ENCODE data around the gene INS.
"Not testable (repeated sequence)": the region's sequence is repeated elsewhere in the genome, so short reads cannot be mapped to it uniquely, and the experiment has no call there.

INS gene

DNA sequence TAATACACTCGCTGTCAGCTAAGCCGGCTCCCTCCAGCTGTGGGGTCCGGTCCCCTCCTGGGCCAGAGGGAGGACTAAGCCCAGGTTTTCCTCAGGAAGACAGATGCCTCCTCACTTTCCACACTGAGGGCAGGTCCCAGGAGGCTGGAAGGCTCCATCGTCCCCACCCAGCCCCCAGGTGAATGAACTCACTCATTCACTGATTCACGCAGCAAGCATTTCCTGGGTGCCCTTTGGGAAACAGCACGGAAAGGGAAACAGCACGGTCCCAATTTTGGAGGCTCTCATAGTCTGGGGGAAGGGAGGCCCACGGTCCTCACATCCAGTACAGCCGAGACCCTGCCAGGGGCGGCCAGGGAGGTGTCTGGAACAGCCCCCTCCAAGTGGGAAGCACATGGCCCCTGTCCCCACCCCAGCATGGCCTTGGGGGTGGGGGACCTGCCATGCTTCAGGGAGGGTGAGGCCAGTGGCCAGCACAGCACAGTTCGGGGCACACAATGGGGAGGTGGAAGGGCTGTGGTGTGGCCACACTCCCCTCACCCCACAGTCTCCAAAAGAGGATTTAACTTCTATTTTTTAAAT lies 19.9 kb upstream of the INS start:
- no peak for DNase-seq

DNA sequence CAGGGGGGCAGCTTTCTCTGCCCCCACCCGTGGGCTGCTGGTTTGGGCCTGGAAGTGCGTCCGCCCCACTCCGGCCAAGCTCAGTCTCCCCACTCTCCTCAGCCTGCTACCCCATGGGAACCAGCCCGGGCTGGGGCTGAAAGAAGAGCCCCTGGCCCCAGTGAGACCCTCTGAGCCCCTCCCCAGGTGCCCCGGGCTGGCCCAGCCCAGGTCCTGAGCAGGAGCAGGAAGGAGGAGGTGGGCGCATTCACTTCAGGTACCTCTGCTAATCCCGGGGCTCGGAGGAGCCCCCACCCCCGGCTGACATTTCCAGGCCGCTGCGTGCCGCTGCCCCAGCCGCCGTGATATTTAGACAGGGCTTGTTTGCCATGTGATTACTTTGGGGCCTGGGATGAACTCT lies 19.3 kb upstream of the INS start:
- DNase-seq: no peak

DNA sequence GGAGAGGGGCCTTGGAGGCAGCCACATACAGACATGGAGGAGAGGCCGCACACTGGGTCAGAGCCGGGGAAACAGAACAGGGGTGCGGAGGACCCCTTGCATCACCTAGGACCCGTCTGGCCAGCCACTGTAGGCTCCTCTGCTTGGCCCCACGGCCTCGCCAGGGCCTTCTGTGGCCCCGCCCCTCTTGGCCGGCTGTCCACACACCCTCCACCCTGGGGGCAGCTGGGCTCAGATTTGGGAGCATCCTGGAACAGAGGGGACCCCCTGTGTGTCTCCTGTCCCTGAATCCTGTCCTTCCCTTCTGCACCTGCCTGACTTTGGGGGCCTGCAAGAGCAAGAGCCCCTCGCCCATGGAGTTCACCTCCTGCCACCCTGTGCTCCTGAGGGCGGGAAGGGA lies 18.5 kb upstream of the INS start:
- no peak for DNase-seq

DNA sequence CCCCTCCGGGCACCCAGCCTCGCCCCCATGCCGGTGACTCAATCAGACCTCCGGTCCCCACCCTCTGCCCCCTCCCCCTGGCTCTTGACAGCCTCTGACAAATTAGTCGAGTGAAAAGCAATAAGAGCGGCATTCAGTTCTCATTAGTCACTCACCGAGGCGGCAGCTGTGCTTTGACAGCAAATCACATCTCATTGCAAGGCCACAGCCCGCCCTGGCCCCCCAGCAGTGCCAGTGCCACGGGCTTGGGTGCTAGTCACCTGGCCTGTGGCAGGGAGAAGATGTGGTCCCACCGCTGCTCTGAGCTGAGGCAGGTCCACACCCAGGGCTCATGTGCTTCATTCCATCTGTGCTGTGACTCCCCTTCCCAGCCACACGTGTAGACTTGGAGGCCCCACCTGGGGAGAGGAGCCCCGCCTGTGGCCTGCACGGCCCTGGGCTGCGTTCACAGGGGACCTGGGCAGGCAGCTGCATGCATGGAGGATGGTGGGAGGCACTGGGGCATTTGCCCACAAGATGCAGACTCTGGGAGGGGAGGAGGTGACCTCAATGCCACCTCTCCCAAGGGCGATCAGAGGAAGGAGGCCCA lies 18.0 kb upstream of the INS start:
- DNase-seq: no peak

DNA sequence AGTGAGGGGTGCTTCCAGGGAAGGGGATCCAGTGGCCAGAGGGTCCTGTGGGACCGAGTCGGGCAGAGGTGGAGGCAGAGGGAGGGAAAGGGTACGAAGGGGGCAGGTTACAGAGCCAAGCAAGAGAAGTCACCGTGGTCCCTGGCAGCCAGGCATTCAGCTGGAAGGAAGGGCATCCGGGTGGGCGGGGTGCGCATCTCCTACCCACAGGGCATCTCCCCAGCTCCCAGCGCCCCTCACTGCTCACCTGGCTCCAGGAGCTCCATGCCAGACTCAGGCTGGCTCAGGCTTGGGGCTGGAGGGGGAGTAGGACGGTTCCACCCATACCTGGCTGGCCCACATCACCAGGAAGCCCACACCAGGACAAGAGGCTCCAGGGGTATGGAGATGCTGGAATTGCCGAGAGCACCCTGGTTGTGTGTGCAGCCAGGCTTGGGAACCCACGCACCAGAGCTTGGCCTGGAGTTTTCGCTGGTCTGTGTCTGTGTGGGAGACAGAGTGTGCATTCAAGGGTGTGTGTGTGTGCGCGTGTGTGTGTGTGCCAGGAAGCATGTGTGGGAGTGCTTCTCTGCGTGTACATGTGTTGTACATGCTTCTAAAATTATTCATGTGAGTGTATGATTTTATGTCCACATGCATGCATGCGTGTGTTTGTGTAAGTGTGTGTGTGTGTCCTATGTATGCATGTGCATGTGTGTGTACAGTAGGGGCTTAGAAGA lies 17.2 kb upstream of the INS start:
- DNase-seq: not testable (repeated sequence)

DNA sequence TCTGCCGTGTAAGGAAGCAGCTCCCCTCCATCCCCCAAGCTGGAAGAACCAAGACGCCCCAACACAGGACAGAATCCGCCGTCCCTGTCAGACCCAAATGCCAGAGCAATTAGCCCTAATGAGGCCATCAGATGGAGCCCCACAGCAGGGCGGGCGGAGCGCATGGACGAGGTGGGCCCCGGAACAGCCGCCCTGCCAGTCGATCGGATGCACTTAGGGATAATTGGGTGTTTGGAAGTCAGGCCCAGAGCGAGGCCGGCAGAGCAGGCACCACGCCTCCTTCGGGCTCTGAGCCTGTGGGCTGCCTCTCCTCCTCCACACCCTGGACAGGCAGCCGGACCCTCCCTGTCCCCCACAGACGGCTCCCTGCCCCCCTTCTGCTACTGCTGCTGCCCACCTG lies 16.1 kb upstream of the INS start:
- DNase-seq: no peak

DNA sequence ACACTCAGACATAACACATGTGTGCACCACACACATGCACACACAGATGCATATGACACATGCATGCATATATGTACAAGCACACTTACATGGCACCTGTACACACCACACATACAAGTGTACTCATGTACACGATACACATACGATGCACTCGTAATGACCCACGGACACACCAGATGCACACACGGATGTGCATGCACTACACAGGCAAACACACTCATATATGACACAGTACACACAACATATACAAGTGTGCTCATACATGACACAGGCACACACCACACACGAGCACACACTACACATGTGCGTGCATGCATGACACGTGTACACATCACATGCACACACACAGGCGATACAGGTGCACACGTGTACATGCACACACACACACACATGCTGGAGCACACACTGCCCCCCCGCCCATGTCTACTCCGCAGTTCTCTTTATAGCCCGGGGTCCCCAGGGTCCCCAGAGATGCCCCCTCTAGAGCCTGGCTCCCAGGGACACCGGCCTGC lies 15.4 kb upstream of the INS start:
- DNase-seq: no peak

DNA sequence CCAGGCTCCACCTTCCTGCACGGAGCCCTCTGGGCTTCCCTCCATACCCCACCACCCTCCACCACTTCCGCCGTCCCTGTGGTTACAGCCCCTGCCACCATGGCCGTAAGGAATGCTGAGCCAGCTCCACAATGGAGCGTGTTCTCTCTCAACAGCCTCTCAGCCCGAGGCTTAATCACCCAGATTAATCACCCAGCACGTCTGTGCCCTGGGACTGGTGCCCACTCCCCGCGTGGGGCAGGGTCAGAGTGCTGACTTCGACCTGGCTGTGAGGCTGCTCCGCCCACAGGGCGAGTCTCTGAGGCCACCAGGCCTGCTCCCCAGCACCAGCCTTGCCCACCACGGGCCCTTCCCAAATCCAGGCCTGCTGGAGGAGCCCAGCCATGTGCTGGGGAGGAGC lies 14.7 kb upstream of the INS start:
- DNase-seq: no peak

DNA sequence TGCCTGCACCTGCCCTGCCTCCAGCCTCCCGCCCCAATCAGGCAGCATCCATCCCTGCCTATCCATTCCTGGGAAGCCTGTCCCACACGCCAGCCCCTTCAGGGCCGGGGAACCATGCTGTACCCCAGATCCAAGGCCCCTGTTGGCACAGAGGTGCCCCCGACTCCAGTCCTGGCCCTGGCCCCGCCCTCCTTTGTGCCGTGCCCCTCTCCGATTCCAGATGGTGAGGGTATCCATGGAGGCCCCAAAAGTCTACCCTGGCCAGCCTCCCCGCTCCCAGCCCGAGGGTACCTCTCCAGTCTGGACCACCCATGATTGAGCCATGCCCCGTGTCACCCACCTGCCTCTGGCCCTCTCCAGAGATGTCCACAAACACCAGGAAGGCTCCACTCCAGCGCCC lies 13.4 kb upstream of the INS start:
- no peak for DNase-seq

DNA sequence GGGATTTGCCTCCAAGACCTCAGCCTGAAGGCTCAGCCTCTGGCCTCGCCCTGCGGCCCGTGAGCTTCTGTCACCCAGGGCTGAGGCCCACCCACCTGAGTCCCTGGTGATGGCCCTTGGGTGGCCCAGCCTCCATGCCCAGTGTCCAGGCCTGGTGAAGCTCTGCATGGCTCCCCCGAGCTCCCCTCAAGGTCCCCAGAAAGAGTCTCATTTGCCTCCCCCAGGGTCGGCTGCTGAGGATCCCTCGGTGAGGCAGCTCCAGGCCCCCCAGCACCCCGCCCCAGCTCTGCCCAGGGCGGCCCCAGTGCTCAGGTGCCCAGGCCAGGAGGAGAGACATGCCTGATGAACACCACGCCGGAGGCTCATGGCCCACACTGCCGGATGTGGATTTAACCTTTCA lies 12.8 kb upstream of the INS start:
- no peak for DNase-seq

DNA sequence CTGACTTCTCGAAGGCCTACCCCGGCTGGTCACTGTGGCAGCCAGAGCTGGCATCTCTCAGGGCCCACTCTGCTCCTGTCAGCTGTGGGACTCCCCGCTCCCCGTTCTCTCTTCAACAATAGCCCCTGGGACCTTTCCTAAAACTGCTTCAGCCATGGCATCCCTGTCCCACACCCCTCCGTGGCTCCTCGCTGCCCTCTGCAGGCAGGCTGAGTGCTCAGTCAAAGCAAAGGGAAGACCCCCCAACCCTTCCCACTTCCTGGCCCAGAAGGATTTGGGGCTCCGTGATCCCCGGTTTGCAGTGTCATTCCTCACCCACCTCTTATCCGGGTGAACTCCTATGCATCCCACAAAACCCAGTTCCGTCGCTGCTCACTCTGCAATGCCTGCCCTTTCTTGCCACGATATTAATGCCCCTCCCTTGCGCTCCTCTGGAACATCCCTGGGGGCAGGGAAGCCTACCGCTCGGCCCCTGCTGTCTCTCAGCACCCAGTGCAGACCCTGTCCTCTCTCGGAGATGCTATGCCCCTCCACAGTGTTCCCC lies 12.2 kb upstream of the INS start:
- DNase-seq: no peak

DNA sequence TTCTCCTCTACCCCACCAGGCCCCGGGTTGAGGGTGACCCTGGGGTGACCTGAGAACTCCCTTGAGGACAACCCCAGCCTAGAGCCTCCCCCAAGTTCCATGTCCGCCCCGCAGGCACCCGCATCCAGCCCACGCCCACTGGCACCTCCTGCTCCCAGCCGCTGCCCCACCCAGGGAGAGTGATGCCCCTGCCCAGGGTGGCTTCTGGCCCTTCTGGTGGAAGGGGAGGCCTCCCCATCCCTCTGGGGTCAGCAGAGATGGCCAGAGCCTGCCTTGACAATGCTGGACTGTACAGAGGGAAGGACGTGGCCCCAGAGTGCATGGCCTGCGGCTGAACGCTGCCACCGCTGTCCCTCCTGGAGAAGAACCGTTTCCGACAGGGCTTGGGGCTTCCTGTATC lies 11.7 kb upstream of the INS start:
- DNase-seq: no peak

DNA sequence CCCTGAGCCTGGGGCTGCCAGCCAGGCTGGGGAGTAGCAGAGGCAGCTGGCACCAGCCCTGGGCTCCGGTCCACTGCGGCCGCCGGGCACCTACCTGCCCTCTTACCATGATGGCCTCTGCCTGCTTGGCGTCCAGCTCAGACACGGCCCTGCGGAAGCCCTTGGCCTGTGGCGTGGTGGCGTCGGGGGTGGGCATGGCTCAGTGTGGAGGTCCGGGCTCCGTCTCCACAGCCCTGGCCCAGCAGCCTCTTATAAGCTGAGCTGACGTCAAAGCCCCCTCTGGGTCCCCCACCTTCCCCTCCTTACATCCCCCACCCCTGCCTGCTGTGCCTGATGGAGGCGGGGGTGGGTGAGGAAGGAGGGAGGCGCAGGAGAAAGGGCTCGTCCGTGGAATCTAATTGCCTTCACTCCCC lies 10.6 kb upstream of the INS start, which contains the start of gene TH:
Gene TH (minus strand): TSS at position 225 of the 413 bp plus-strand sequence. CDS start 29 bp downstream, at position 196.
- DNase-seq: no peak

DNA sequence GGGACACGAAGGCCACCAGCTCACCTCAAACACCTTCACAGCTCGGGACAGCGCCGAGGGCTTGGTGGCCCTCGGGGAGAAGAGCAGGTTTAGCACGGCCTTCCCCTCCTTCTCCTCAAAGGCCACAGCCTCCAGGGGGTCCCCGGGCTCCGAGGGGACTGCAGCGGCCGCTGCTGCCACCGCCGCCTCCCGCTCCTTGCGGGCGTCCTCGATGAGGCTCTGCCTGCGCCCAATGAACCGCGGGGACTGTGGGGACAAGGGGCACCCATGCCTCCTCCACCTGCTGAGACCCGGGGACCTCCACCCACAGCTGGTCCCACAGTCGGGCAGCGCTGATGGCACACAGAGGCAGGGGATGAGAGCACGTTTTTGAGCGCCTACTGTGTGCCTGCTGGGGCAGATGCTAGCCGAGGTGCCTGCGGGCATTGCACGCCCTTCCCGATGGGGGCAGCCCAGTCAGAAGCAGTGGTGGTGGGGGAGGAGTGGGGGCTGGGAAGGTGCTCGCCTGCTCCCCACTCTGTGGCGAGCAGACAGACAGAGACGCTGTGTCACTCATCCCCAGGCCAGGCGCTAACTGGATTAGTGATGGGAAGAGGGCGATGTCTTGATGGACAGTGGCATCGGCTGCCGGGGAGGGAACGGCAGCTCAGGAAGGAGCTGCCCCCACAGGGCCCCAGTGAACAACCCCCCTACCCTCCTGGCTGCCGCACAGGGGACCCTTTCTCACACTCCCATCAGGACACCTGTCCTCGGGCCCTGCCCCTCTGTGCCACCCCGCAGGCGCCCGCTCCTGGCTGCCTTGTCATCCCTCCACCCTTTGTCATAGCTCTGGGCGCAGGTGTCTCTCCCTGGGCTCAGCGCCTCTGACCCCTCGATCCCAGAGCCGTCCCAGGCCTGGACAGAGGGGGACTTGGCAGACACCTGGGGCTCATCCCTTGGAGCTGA lies 8.9 kb upstream of the INS start:
- DNase-seq: no peak

DNA sequence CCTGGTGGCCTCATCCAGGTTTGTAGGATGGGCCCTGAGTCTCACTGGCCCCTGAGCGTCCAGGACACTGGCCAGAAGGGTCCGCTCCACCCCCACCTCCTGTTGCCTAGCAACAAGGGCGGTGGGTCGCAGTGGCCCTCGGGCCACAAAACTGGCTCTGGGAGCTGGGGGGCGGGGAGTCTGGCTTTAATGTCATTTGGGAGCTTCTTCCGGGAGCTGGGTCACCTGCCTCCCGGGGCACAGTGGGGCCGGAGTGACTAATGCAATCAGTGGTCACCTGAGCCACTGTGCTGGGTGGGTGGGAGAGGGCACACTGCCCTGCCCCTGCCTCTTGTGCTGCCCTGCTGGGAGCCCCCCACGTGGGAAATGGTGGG lies 8.0 kb upstream of the INS start:
- no peak for DNase-seq

DNA sequence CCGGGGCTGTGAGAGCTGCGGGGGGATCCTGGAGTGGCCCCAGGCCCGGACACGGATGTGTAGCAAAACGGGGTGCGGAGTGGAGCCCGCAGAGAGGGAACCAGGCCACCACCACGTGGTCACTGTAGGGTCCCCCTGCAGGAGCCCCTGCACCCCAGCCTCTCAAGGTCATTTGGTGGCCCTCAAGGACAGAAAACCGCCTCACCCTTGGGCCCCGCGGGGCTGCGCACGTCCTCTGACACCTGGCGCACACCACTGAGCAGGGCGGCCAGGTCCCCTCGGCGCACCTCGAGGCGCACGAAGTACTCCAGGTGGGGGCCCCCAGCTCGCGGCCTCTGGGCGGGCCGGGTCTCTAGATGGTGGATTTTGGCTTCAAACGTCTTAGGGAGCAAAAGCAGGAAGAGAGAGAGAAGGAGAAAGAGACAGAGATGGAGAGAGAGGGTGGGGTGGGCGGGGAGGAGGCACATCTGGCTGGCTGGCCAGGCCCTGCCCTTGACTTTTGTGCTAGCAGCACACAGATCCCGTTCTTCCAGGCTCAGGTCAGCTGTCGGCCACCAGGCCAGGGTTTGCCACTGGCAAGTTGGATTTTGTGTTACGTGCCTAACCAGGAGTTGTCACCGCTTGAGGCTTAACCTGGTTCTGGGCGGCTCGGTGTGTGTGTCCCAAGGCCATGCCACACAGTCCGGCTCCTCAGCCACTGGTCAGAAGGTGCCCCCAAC lies 7.4 kb upstream of the INS start:
- DNase-seq: no peak

DNA sequence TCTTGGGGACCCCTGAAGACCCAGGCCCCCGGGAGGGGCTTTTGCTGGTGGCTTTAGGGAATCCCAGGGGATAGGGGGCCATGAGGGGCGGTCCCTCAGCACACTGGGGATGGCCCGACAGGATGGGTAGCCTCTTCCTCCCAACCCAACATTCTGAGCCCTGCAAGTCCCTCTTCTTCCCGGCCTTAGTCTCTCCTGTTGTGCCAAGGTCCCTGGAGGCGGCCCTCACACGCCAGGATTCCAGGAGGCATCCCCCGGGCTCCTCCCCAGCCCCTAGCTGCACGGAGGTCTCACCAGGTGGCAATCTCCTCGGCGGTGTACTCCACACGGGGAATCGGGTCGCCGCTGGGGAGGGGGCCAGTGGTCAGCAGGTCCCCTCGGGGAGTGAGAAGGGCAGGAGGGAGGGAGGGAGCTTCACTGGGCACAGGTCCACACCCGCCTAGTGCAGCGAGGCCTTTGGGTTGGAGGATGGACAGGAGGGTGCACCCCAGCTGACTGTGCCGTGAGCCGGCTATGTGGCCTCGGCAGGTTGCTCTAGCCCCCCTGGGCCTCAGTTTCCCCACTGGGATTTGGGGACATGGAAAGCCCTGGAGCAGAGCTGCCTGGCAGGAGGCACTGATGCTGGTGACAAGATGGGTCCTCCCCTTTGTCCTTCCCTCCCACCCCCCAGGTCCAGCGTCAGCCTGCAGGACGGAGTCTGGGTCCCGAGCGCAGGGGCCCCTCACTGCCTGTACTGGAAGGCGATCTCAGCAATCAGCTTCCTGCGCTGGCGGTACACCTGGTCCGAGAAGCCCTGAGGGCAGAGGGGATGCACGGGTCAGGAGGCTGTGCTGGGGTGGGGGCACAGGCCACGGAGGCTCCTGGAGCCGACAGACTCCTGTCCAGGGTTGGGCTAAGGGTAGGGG lies 6.4 kb upstream of the INS start:
- no peak for DNase-seq

DNA sequence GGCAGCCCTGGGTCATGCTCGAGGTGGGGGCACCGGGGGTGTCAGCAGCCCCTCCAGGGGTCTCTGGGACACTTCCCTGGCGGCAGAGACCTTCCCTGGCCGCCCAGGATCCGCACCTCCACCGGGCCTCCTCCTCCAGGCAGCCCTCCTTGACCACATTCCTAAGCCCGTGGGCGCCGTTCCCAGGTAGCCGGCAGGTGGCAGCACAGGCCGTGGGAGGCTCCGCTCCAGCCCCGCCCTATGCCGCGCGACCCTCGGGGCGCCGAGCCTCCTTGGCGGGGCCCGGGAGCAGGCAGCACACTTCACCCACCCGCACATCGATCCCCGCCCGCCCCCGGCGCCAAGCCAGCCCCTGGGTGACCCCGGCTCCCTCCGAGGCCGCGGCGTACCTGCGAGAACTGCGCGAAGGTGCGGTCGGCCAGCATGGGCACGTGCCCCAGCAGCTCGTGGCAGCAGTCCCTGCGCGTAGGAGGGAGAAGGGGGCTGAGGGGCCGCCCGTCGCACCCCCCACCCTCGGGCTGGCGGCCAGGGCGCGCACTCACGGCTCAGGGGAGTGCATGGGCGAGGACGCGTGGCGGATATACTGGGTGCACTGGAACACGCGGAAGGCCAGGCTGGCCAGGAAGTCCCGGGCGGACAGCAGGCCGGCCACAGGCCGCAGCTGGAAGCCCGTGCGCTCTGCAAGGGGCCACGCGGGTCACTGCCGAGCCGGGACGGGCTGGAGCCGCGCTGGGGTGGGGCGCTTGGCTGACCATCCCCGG lies 5.3 kb upstream of the INS start:
- DNase-seq: peak; percentile 65

DNA sequence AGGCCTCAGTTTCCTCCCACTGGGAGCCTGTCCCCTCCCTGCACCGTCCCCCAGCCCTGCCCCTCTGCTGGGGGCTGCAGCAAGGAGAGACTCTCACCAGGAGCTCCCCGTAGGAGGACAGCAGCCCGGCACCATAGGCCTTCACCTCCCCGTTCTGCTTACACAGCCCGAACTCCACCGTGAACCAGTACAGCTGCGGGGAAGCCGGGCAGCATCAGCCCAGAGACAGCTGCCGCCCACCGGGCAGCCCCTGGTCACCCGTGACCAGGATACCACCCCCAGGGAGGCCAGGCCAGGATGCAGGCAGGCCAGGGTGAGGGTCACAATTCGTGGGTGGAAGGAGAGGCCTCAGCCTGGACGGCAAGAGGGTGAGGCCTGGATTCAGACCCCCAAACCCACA lies 4.6 kb upstream of the INS start:
- no peak for DNase-seq

DNA sequence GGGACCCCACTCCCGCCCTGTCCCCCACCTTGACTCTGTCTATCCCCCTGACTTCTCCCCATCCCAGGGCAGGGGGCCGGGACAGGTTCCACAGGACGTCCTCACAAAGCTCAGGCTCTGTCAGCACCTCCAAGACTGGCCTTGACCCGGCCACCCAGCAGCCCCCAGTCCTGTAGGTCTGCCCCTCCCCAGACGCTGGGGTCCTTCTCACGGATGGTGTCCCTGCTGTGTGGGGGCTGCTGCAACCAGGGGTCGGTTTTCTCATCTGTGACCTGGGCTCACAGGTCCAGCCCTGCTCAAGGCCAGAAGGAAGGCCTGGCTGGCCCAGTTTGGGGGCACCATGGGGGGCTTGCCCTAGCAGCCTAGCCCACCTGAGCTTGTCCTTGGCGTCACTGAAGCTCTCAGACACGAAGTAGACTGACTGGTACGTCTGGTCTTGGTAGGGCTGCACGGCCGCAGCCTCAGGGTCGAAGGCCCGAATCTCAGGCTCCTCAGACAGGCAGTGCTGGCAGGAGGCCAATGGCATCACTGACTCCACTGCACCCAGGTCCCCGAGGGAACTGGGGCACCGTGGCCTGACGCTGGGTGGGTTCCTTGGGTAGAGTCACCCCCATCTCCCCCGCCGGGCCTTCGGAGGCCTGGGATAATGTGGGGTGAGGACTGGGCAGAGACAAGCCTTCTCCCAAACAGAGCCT lies 4.0 kb upstream of the INS start:
- DNase-seq: no peak

All from stimulated activated CD4-positive, alpha-beta T cell treated with anti-CD3 and anti-CD28 coated beads, Interleukin-15, amount 100 ng/mL, for 24 hours (primary cell).